H9 (cell line): ENCODE measurements around the gene SPTLC1. TPM values are rescaled to one million over a fixed set of nuclear protein-coding genes. Genes with fewer than 3 reads are reported as not detected.

Experiments
- DNase-seq: peaks from one replicate; pipeline ENCODE4 v3.0.0-alpha.2; 2017
- H2AFZ ChIP-seq: one replicate; pipeline ENCODE4 v1.6.1; 2013; ENCODE audit warnings: mild to moderate bottlenecking, low read length, control low read depth, moderate library complexity
- H2AK5ac ChIP-seq: 2 replicates; pipeline ENCODE4 v1.6.1; 2013; ENCODE audit warnings: low read length, control low read depth, mixed read lengths; ENCODE audit not compliant: insufficient read length
- H2BK120ac ChIP-seq: one replicate; pipeline ENCODE4 v1.6.1; 2013; ENCODE audit warnings: low read depth, mild to moderate bottlenecking, low read length, control low read depth, inconsistent platforms; ENCODE audit not compliant: poor library complexity, severe bottlenecking
- H2BK12ac ChIP-seq: 2 replicates; pipeline ENCODE4 v1.6.1; 2013; ENCODE audit warnings: low read length, control low read depth, mixed read lengths, low read depth; ENCODE audit not compliant: insufficient read length
- H2BK15ac ChIP-seq: 2 replicates; pipeline ENCODE4 v1.6.1; 2013; ENCODE audit warnings: low read depth, low read length, control low read depth
- H2BK20ac ChIP-seq: one replicate; pipeline ENCODE4 v1.6.1; 2013; ENCODE audit warnings: low read depth, mild to moderate bottlenecking, low read length, control low read depth, inconsistent platforms; ENCODE audit not compliant: poor library complexity, severe bottlenecking
- H2BK5ac ChIP-seq: 2 replicates; pipeline ENCODE4 v1.6.1; 2013; ENCODE audit warnings: low read length, control low read depth, mixed read lengths; ENCODE audit not compliant: insufficient read length
- H3K14ac ChIP-seq: 2 replicates; pipeline ENCODE4 v1.6.1; 2013; ENCODE audit warnings: low read length, control low read depth; ENCODE audit not compliant: insufficient read depth
- H3K18ac ChIP-seq: 2 replicates; pipeline ENCODE4 v1.6.1; 2013; ENCODE audit warnings: low read depth, mild to moderate bottlenecking, mixed read lengths, low read length, control low read depth; ENCODE audit not compliant: insufficient read length
- H3K23ac ChIP-seq: 2 replicates; pipeline ENCODE4 v1.6.1; 2013; ENCODE audit warnings: low read length, control low read depth, mixed read lengths, low read depth; ENCODE audit not compliant: insufficient read length
- H3K23me2 ChIP-seq: 2 replicates; pipeline ENCODE4 v1.6.1; 2013; ENCODE audit warnings: low read depth, mild to moderate bottlenecking, mixed read lengths, low read length, control low read depth; ENCODE audit not compliant: insufficient read length, poor library complexity, severe bottlenecking
- H3K27ac ChIP-seq: 2 replicates; pipeline ENCODE4 v1.5.1; 2013; ENCODE audit warnings: low read length, control low read depth, mixed read lengths, low read depth; ENCODE audit not compliant: insufficient read length
- H3K27me3 ChIP-seq: 2 replicates; pipeline ENCODE4 v1.6.1; 2013; ENCODE audit warnings: low read length, control low read depth, inconsistent platforms; ENCODE audit not compliant: insufficient read depth
- H3K4ac ChIP-seq: 2 replicates; pipeline ENCODE4 v1.6.1; 2013; ENCODE audit warnings: low read depth, mild to moderate bottlenecking, control low read depth, inconsistent platforms, low read length, moderate library complexity
- H3K4me1 ChIP-seq: 2 replicates; pipeline ENCODE4 v1.6.1; 2013; ENCODE audit warnings: low read length, control low read depth, inconsistent platforms; ENCODE audit not compliant: insufficient read depth
- H3K4me2 ChIP-seq: 2 replicates; pipeline ENCODE4 v1.6.1; 2013; ENCODE audit warnings: low read length, control low read depth, mixed read lengths; ENCODE audit not compliant: insufficient read length, insufficient read depth
- H3K56ac ChIP-seq: 2 replicates; pipeline ENCODE4 v1.6.1; 2013; ENCODE audit warnings: low read depth, mild to moderate bottlenecking, mixed read lengths, low read length, control low read depth; ENCODE audit not compliant: insufficient read length
- H3K79me1 ChIP-seq: 2 replicates; pipeline ENCODE4 v1.6.1; 2013; ENCODE audit warnings: low read depth, mild to moderate bottlenecking, moderate library complexity, low read length, control low read depth, inconsistent platforms; ENCODE audit not compliant: insufficient read depth, poor library complexity, severe bottlenecking
- H3K79me2 ChIP-seq: 2 replicates; pipeline ENCODE4 v1.6.1; 2013; ENCODE audit warnings: low read length, control low read depth, inconsistent platforms; ENCODE audit not compliant: insufficient read depth
- H3K9ac ChIP-seq: 2 replicates; pipeline ENCODE4 v1.6.1; 2013; ENCODE audit warnings: low read length, control low read depth, mixed read lengths; ENCODE audit not compliant: insufficient read length; ENCODE audit errors: extremely low read depth
- H3K9me3 ChIP-seq: one replicate; pipeline ENCODE4 v1.6.1; 2013; ENCODE audit warnings: low read depth, low read length, inconsistent platforms; ENCODE audit not compliant: control insufficient read depth
- H3T11ph ChIP-seq: one replicate; pipeline ENCODE4 v1.6.1; 2013; ENCODE audit warnings: mild to moderate bottlenecking, low read length, control low read depth, inconsistent platforms
- H4K20me1 ChIP-seq: one replicate; pipeline ENCODE4 v1.6.1; 2013; ENCODE audit not compliant: control insufficient read depth, insufficient read length, insufficient read depth
- H4K5ac ChIP-seq: 2 replicates; pipeline ENCODE4 v1.6.1; 2013; ENCODE audit warnings: low read depth, mild to moderate bottlenecking, mixed read lengths, low read length, control low read depth; ENCODE audit not compliant: insufficient read length
- H4K8ac ChIP-seq: replicated peaks from 2 replicates; pipeline ENCODE4 v1.6.1; 2013; ENCODE audit warnings: low read length, control low read depth, mixed read lengths, low read depth; ENCODE audit not compliant: insufficient read length
- H4K91ac ChIP-seq: 2 replicates; pipeline ENCODE4 v1.6.1; 2013; ENCODE audit warnings: low read depth, mild to moderate bottlenecking, moderate library complexity, mixed read lengths, low read length, control low read depth; ENCODE audit not compliant: insufficient read length
- H3K27ac Mint-ChIP-seq, 3 experiments: 2 replicates in 2 of 3; 3 replicates in 1 of 3; pipeline ENCODE4 v1.8.0; 2020 to 2021; ENCODE audit warnings: mixed read lengths in 3 of 3, mild to moderate bottlenecking in 1 of 3, moderate library complexity in 1 of 3
- H3K27me3 Mint-ChIP-seq: 2 replicates; pipeline ENCODE4 v1.8.0; 2021; ENCODE audit warnings: low read depth, mild to moderate bottlenecking, moderate library complexity, mixed read lengths
- H3K36me3 Mint-ChIP-seq, 3 experiments: 2 replicates in 2 of 3; 3 replicates in 1 of 3; pipeline ENCODE4 v1.8.0; 2020 to 2021; ENCODE audit warnings: low read depth in 3 of 3, mixed read lengths in 3 of 3; ENCODE audit not compliant: insufficient read depth in 1 of 3
- H3K4me1 Mint-ChIP-seq, 2 experiments: 2 replicates each; pipeline ENCODE4 v1.8.0; 2020; ENCODE audit warnings: mixed read lengths in 2 of 2
- H3K4me3 Mint-ChIP-seq, 2 experiments: 2 replicates in 1 of 2; 3 replicates in 1 of 2; pipeline ENCODE4 v1.8.0; 2020 to 2021; ENCODE audit warnings: mild to moderate bottlenecking in 2 of 2, mixed read lengths in 2 of 2, moderate library complexity in 1 of 2
- H3K9me3 Mint-ChIP-seq, 2 experiments: 2 replicates in 1 of 2; 3 replicates in 1 of 2; pipeline ENCODE4 v1.8.0; 2020; ENCODE audit warnings: mild to moderate bottlenecking in 2 of 2, mixed read lengths in 2 of 2, moderate library complexity in 1 of 2
- WGBS: extraction: QIAGEN DNeasy Blood & Tissue Kit; methylation state at CpG from one replicate; pipeline ENCODE4 v1.1.7; 2013; ENCODE audit warnings: missing lambda C conversion rate, low lambda C conversion rate, mixed read lengths; ENCODE audit not compliant: insufficient read length; ENCODE audit errors: extremely low coverage; 5-methylcytosine and 5-hydroxymethylcytosine counted together
- total RNA-seq: library from RNA; stranded (reverse); gene quantifications from 2 replicates; pipeline ENCODE4 v1.2.1, GENCODE V29; 2021
- TF ChIP-seq, protein P1 (sequence below): fragments of 200-600 bp; sonication (generic); conservative IDR thresholded peaks from 3 replicates; pipeline ENCODE4 v1.8.0; 2021; ENCODE audit warnings: antibody characterized with exemption, mild to moderate bottlenecking

SPTLC1 gene
- total RNA-seq, 1 experiment from 2014 or later, result 73.5 TPM

DNA sequence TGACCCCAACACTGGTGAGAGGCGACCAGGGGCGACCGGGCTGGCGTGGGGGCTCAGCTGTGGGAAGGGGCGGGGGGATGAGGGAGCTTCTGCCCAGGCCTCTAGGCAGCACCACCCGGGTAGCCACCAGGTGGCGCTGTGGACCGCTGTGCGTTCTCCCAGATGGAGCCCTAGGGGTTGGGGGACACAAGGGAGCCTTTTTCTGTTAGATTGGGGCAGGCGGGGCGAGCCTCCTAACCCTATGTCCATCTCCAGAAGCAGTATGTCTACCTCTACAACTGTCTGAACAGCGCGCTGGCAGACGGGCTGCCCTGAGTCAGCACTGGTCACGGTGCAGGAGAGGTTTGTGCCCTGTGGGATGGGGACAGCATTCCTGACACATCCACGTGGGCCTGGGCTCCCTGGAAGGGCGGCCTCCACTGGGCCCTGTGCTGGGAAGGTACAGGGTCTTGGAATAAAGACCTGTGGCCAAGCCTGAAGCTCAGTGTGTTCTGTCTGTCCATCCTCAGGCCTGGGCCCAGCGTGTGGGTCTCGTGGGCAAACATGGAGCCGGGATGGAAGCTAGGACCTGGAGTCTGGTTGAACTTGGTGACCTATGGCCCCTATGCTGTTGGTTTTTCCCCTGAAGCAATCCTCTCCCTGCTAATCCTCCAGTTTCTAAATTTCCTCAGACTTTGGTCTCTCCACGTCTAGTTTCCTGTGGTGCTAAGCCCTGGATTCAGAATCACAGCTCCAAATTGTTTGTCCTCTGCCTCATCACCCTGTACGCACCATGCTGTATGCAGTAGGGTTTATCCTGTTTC is 23.1 kb upstream of the SPTLC1 start:
- Histone ChIP-seq H4K5ac (no peak overlapping the region), H2BK20ac (no peak overlapping the region), H4K8ac (no peak overlapping the region), H3K79me2 (no peaks in the 10 kb centered on the region), H3K27ac (no peak overlapping the region), H3K56ac (no peak overlapping the region), H3T11ph (no peak overlapping the region), H3K14ac (no peak overlapping the region), H4K20me1 (no peaks in the 10 kb centered on the region), H2AFZ (no peak overlapping the region), H3K9me3 (no peaks in the 10 kb centered on the region), H3K4ac (no peak overlapping the region), H4K91ac (no peak overlapping the region), H2BK12ac (no peak overlapping the region), H2BK5ac (no peak overlapping the region), H3K79me1 (no peaks in the 10 kb centered on the region), H2BK15ac (no peak overlapping the region), H3K18ac (no peak overlapping the region), H3K23ac (no peak overlapping the region), H2BK120ac (no peak overlapping the region), H3K27me3 (peaks cover 3% of the 10 kb centered on the region; the same call in 1 of the 2 replicates), H3K4me2 (no peak overlapping the region), H3K23me2 (peaks cover 5% of the 10 kb centered on the region), H2AK5ac (no peak overlapping the region), H3K9ac (no peak overlapping the region), H3K4me1 (no peaks in the 10 kb centered on the region)
- TF ChIP-seq, protein P1, sequence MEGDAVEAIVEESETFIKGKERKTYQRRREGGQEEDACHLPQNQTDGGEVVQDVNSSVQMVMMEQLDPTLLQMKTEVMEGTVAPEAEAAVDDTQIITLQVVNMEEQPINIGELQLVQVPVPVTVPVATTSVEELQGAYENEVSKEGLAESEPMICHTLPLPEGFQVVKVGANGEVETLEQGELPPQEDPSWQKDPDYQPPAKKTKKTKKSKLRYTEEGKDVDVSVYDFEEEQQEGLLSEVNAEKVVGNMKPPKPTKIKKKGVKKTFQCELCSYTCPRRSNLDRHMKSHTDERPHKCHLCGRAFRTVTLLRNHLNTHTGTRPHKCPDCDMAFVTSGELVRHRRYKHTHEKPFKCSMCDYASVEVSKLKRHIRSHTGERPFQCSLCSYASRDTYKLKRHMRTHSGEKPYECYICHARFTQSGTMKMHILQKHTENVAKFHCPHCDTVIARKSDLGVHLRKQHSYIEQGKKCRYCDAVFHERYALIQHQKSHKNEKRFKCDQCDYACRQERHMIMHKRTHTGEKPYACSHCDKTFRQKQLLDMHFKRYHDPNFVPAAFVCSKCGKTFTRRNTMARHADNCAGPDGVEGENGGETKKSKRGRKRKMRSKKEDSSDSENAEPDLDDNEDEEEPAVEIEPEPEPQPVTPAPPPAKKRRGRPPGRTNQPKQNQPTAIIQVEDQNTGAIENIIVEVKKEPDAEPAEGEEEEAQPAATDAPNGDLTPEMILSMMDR, result peak; percentile 95
- DNase-seq, result peak; percentile 86
- peaks cover 19 to 20% of the 10 kb centered on the region in 2 experiments for H3K4me1 Mint-ChIP-seq
- no peaks in the 10 kb centered on the region; a peak in 1 of 5 replicates for H3K9me3 Mint-ChIP-seq
- peaks cover 38% of the 10 kb centered on the region for H3K27me3 Mint-ChIP-seq
- H3K27ac Mint-ChIP-seq, result no peak overlapping the region; a peak in 1 of 7 replicates
- H3K4me3 Mint-ChIP-seq, result no peak overlapping the region
- H3K36me3 Mint-ChIP-seq, result peaks cover 0 to 2% (median 0%) of the 10 kb centered on the region in 3 experiments; a peak in 1 of 7 replicates
- no CpG with 5 or more reads among the region's 22 CpGs for WGBS
